OCI-M2 (cell line): Measurements from ENCODE around the gene POU2F1.
A peak's percentile ranks its signal among the peaks of the same experiment; 100 is the strongest.

Source experiments
- DNase-seq: peaks from one replicate; lab custom pipeline; 2025; ENCODE audit not compliant: unreplicated experiment; lab: John Stamatoyannopoulos, UW

Gene POU2F1

GRCh38 chr1:167438171-167439138 lies 217.8 kb downstream of the POU2F1 start:
- no peak for DNase-seq

GRCh38 chr1:167439301-167439988 lies 218.8 kb downstream of the POU2F1 start:
- no peak for DNase-seq

GRCh38 chr1:167440345-167440744 lies 219.7 kb downstream of the POU2F1 start:
- no peak for DNase-seq

- no peak for DNase-seq
These were observed 220.1 kb downstream of the POU2F1 start for GRCh38 chr1:167440776-167441175.

- no peak for DNase-seq
These were observed 220.5 kb downstream of the POU2F1 start for GRCh38 chr1:167441222-167441621.

- peak; percentile 5 for DNase-seq
These were observed 221.6 kb downstream of the POU2F1 start for GRCh38 chr1:167442142-167442848.

GRCh38 chr1:167442854-167443565 lies 222.3 kb downstream of the POU2F1 start:
- no peak for DNase-seq

GRCh38 chr1:167443757-167444156 lies 223.1 kb downstream of the POU2F1 start:
- no peak for DNase-seq

- DNase-seq: no peak
These were observed 226.3 kb downstream of the POU2F1 start for GRCh38 chr1:167446966-167447365.

- no peak for DNase-seq
These were observed 226.9 kb downstream of the POU2F1 start for GRCh38 chr1:167447521-167448136.

- DNase-seq: no peak
These were observed 230.2 kb downstream of the POU2F1 start for GRCh38 chr1:167450843-167451242.

- DNase-seq: no peak
These were observed 231.8 kb downstream of the POU2F1 start for GRCh38 chr1:167452483-167452882.

GRCh38 chr1:167453123-167453522 lies 232.4 kb downstream of the POU2F1 start:
- DNase-seq: no peak

GRCh38 chr1:167454304-167454893 lies 233.7 kb downstream of the POU2F1 start:
- DNase-seq: no peak

GRCh38 chr1:167454894-167455785 lies 234.5 kb downstream of the POU2F1 start:
- DNase-seq: no peak

- no peak for DNase-seq
These were observed 235.2 kb downstream of the POU2F1 start for GRCh38 chr1:167455786-167456446.

GRCh38 chr1:167456524-167456923 lies 235.8 kb downstream of the POU2F1 start:
- no peak for DNase-seq

GRCh38 chr1:167456926-167457325 lies 236.2 kb downstream of the POU2F1 start:
- DNase-seq: no peak
